Activated T-helper 2 cell treated with anti-CD3 and anti-CD28 coated beads, Interferon-gamma antibody, Interleukin-2, Interleukin-4, amounts not matched to agents 10 μg/mL and 5 μg/mL and 100 μg/mL, durations not matched to agents 14 hours and 24 hours and 36 hours (primary cell): ENCODE results near the gene MTG1. TPM values are rescaled to one million over a fixed set of nuclear protein-coding genes. Genes with fewer than 3 reads are reported as not detected.

ENCODE experiments used
- DNase-seq: peaks from one replicate; pipeline ENCODE4 v3.0.0; 2021; ENCODE audit warnings: low spot score
- H3K27ac Mint-ChIP-seq: one replicate; pipeline ENCODE4 v1.8.0; 2021; ENCODE audit warnings: mixed read lengths
- H3K27me3 Mint-ChIP-seq: one replicate; pipeline ENCODE4 v1.8.0; 2021; ENCODE audit warnings: low read depth, mixed read lengths
- H3K36me3 Mint-ChIP-seq: one replicate; pipeline ENCODE4 v1.8.0; 2021; ENCODE audit warnings: low read depth, mixed read lengths
- H3K4me1 Mint-ChIP-seq: one replicate; pipeline ENCODE4 v1.8.0; 2021; ENCODE audit warnings: low read depth, mixed read lengths
- H3K4me3 Mint-ChIP-seq: one replicate; pipeline ENCODE4 v1.8.0; 2021; ENCODE audit warnings: low read depth, mild to moderate bottlenecking, moderate library complexity, mixed read lengths
- H3K9me3 Mint-ChIP-seq: one replicate; pipeline ENCODE4 v1.8.0; 2021; ENCODE audit warnings: mixed read lengths
- intact Hi-C: fragments of 100-400 bp; cut with micrococcal nuclease; formaldehyde crosslinking; loops from one replicate; pipeline ENCODE4 v1.15.1; 2023
- total RNA-seq: library from RNA; stranded (reverse); gene quantifications from 2 replicates; pipeline ENCODE4 v1.2.3, GENCODE V29; 2022

The MTG1 gene
- total RNA-seq, 1 donor from 2014 or later = 69.0 TPM

- Mint-ChIP-seq H3K9me3 (no peaks in the 10 kb centered on the region), H3K27ac (no peak overlapping the region), H3K4me1 (no peaks in the 10 kb centered on the region), H3K27me3 (no peaks in the 10 kb centered on the region), H3K4me3 (no peak overlapping the region), H3K36me3 (peaks cover 4% of the 10 kb centered on the region)
- no peak for DNase-seq
- intact Hi-C loops = loop anchor here (5.0 kb wide), 1 partner anchor 47 kb away; the partner anchor contains the start of genes TUBGCP2 and ZNF511
Measured at GRCh38 chr10:133354672-133355240, 39.2 kb upstream of the MTG1 start.

GRCh38 chr10:133355266-133355665 lies 38.7 kb upstream of the MTG1 start:
- Mint-ChIP-seq H3K9me3 (no peaks in the 10 kb centered on the region), H3K4me3 (no peak overlapping the region), H3K27ac (no peak overlapping the region), H3K36me3 (peaks cover 4% of the 10 kb centered on the region), H3K27me3 (no peaks in the 10 kb centered on the region), H3K4me1 (no peaks in the 10 kb centered on the region)
- intact Hi-C loops = loop anchor here (5.0 kb wide), 1 partner anchor 48 kb away; the partner anchor contains the start of genes TUBGCP2 and ZNF511
- DNase-seq = no peak

- no peak for DNase-seq
- intact Hi-C loops = loop anchor here (5.0 kb wide), 1 partner anchor 49 kb away; the partner anchor contains the start of genes TUBGCP2 and ZNF511
- no peak overlapping the region for H3K27ac Mint-ChIP-seq
- H3K4me1 Mint-ChIP-seq = no peaks in the 10 kb centered on the region
- H3K27me3 Mint-ChIP-seq = no peaks in the 10 kb centered on the region
- H3K36me3 Mint-ChIP-seq = peaks cover 4% of the 10 kb centered on the region
- H3K4me3 Mint-ChIP-seq = peak overlapping the region; percentile 66
- H3K9me3 Mint-ChIP-seq = no peaks in the 10 kb centered on the region
Measured at GRCh38 chr10:133355991-133356390, 38.0 kb upstream of the MTG1 start.

GRCh38 chr10:133356549-133357284 lies 37.2 kb upstream of the MTG1 start:
- Mint-ChIP-seq H3K27me3 (no peaks in the 10 kb centered on the region), H3K36me3 (peaks cover 4% of the 10 kb centered on the region), H3K4me1 (peaks cover under 1% of the 10 kb centered on the region), H3K9me3 (no peaks in the 10 kb centered on the region), H3K4me3 (peak overlapping the region; percentile 78), H3K27ac (no peak overlapping the region)
- no peak for DNase-seq
- intact Hi-C loops = loop anchor here (1.0 to 5.0 kb wide), 4 partner anchors 17 to 49 kb away; partner anchors contain the start of genes ECHS1, MTG1, TUBGCP2 and ZNF511

GRCh38 chr10:133357285-133358161 lies 36.4 kb upstream of the MTG1 start, which contains the start of gene FUOM:
Gene FUOM, minus strand, starts transcription at chr10:133358019. Its CDS starts 12 bp downstream, at chr10:133358007.
- intact Hi-C loops = loop anchor here (1.0 to 5.0 kb wide), 4 partner anchors 16 to 50 kb away; partner anchors contain the start of genes ECHS1, MTG1, TUBGCP2 and ZNF511
- Mint-ChIP-seq H3K27me3 (no peaks in the 10 kb centered on the region), H3K27ac (peak within 1 kb of the TSS; percentile 60), H3K4me1 (peaks cover 6% of the 10 kb centered on the region), H3K36me3 (peaks cover 11% of the 10 kb centered on the region), H3K4me3 (peak within 1 kb of the TSS; percentile 78), H3K9me3 (no peaks in the 10 kb centered on the region)
- peak; percentile 66 for DNase-seq

- no peak for DNase-seq
- H3K4me1 Mint-ChIP-seq = peaks cover 6% of the 10 kb centered on the region
- peaks cover 18% of the 10 kb centered on the region for H3K36me3 Mint-ChIP-seq
- no peak overlapping the region for H3K4me3 Mint-ChIP-seq
- H3K27me3 Mint-ChIP-seq = no peaks in the 10 kb centered on the region
- intact Hi-C loops = loop anchor here (5.0 kb wide), 1 partner anchor 51 kb away; the partner anchor contains the start of genes TUBGCP2 and ZNF511
- H3K27ac Mint-ChIP-seq = no peak overlapping the region
- H3K9me3 Mint-ChIP-seq = no peaks in the 10 kb centered on the region
Measured at GRCh38 chr10:133358162-133358924, 35.6 kb upstream of the MTG1 start.

- no peak overlapping the region for H3K4me3 Mint-ChIP-seq
- H3K27me3 Mint-ChIP-seq = no peaks in the 10 kb centered on the region
- peaks cover 6% of the 10 kb centered on the region for H3K4me1 Mint-ChIP-seq
- H3K27ac Mint-ChIP-seq = no peak overlapping the region
- peaks cover 18% of the 10 kb centered on the region for H3K36me3 Mint-ChIP-seq
- no peaks in the 10 kb centered on the region for H3K9me3 Mint-ChIP-seq
- DNase-seq = no peak
- intact Hi-C loops = loop anchor here (5.0 kb wide), 1 partner anchor 52 kb away; the partner anchor contains the start of genes TUBGCP2 and ZNF511
Measured at GRCh38 chr10:133358925-133359310, 35.0 kb upstream of the MTG1 start.

- Mint-ChIP-seq H3K27me3 (no peaks in the 10 kb centered on the region), H3K36me3 (peaks cover 20% of the 10 kb centered on the region), H3K9me3 (no peaks in the 10 kb centered on the region), H3K27ac (no peak overlapping the region), H3K4me1 (peaks cover 6% of the 10 kb centered on the region), H3K4me3 (no peak overlapping the region)
- intact Hi-C loops = loop anchor here (5.0 kb wide), 1 partner anchor 52 kb away; the partner anchor contains the start of genes TUBGCP2 and ZNF511
- no peak for DNase-seq
Measured at GRCh38 chr10:133359554-133359971, 34.4 kb upstream of the MTG1 start.

GRCh38 chr10:133359972-133360610 lies 33.9 kb upstream of the MTG1 start:
- H3K36me3 Mint-ChIP-seq = peaks cover 24% of the 10 kb centered on the region
- no peak overlapping the region for H3K4me3 Mint-ChIP-seq
- intact Hi-C loops = loop anchor here (5.0 kb wide), 1 partner anchor 53 kb away; the partner anchor contains the start of genes TUBGCP2 and ZNF511
- no peak overlapping the region for H3K27ac Mint-ChIP-seq
- DNase-seq = no peak
- H3K27me3 Mint-ChIP-seq = no peaks in the 10 kb centered on the region
- H3K4me1 Mint-ChIP-seq = peaks cover 6% of the 10 kb centered on the region
- H3K9me3 Mint-ChIP-seq = no peaks in the 10 kb centered on the region

- H3K27me3 Mint-ChIP-seq = no peaks in the 10 kb centered on the region
- no peak overlapping the region for H3K4me3 Mint-ChIP-seq
- intact Hi-C loops = no loop called here
- DNase-seq = no peak
- H3K4me1 Mint-ChIP-seq = peaks cover 6% of the 10 kb centered on the region
- no peak overlapping the region for H3K27ac Mint-ChIP-seq
- peaks cover 20% of the 10 kb centered on the region for H3K36me3 Mint-ChIP-seq
- H3K9me3 Mint-ChIP-seq = no peaks in the 10 kb centered on the region
Measured at GRCh38 chr10:133361227-133361626, 32.7 kb upstream of the MTG1 start.

- Mint-ChIP-seq H3K27me3 (no peaks in the 10 kb centered on the region), H3K4me3 (no peak overlapping the region), H3K4me1 (peaks cover 6% of the 10 kb centered on the region), H3K9me3 (no peaks in the 10 kb centered on the region), H3K36me3 (peaks cover 19% of the 10 kb centered on the region), H3K27ac (no peak overlapping the region)
- intact Hi-C loops = no loop called here
- no peak for DNase-seq
Measured at GRCh38 chr10:133361773-133362441, 32.0 kb upstream of the MTG1 start.
